ENCODE measurements around the gene MPP3. TPM values are rescaled to one million over a fixed set of nuclear protein-coding genes. Genes with fewer than 3 reads are reported as not detected.
A peak's percentile ranks its signal among the peaks of the same experiment; 100 is the strongest.

The MPP3 gene
- total and polyA plus RNA-seq, 10 of the 15 experiments (the other 5 are each of a cell fraction or from before 2014, with no cell fraction given), result not detected

GRCh38 chr17:43778337-43779144 is 54.4 kb downstream of the MPP3 start, which contains the start of gene DUSP3 (continued):
- TF ChIP-seq BCLAF1 (IDR thresholded peaks at IDR 0.05) (no peak), POLR2A (IDR thresholded peaks at IDR 0.05; ENCODE audit: low read depth, low read length) (peak; percentile 92), CUX1 (IDR thresholded peaks at IDR 0.05; ENCODE audit: insufficient replicate concordance, low read depth, low read length) (no peak), ZBTB4 (CRISPR knock-in tag; IDR thresholded peaks at IDR 0.05) (no peak), MAX (IDR thresholded peaks at IDR 0.05; ENCODE audit: low read depth, low read length) (peak; percentile 23; the same call in 1 of the 2 replicates), ZNF592 (IDR thresholded peaks at IDR 0.05) (no peak), CREB1 (IDR thresholded peaks at IDR 0.05; ENCODE audit: low read depth) (peak; percentile 78; the same call in 1 of the 2 replicates), NFXL1 (IDR thresholded peaks at IDR 0.05; ENCODE audit: borderline replicate concordance) (no peak), DPF2 (IDR thresholded peaks at IDR 0.05) (0 out of 2 replicates have a peak, but pooled peaks have one; percentile 65), ASH2L (IDR thresholded peaks at IDR 0.05; ENCODE audit: borderline replicate concordance, low read depth) (no peak), USF2 (IDR thresholded peaks at IDR 0.05; ENCODE audit: borderline replicate concordance, low read depth, low read length) (peak; percentile 48)

All from GM12878 (cell line).